Pancreas (tissue), 10 donors: ENCODE measurements around the gene GRIP1. TPM values are rescaled to one million over a fixed set of nuclear protein-coding genes. Genes with fewer than 3 reads are reported as not detected.
"Not testable (repeated sequence)": the region's sequence is repeated elsewhere in the genome, so short reads cannot be mapped to it uniquely, and the experiment has no call there.

Source experiments
- ATAC-seq, 4 donors: fragments of 200-7000 bp; cut with Tn5 transposase; one replicate each; pipeline versions ENCODE4 v1.8.0 to v1.9.1; 2020; ENCODE audit warnings: mild to moderate bottlenecking in 4 of 4, moderate library complexity in 4 of 4
- DNase-seq, 6 donors: peaks; one replicate each; pipeline ENCODE4 v3.0.0-alpha.2; 2020
- FAIRE-seq: peaks from 2 replicates; lab custom pipeline; 2012; peaks lifted over from hg19 to GRCh38; lab: Jason Lieb, UNC
- H3K27ac ChIP-seq, 4 donors: fragments of 200-600 bp; sonication (generic); 1 replicate in 3 of 4; 2 replicates in 1 of 4; pipeline versions ENCODE4 v1.5.0 to v1.8.0; 2020
- H3K27me3 ChIP-seq, 4 donors: fragments of 200-600 bp; one replicate each; pipeline ENCODE4 v1.8.0; 2021
- H3K36me3 ChIP-seq, 3 donors: fragments of 200-600 bp; sonication (generic) in 1 of 3; one replicate each; pipeline versions ENCODE4 v1.5.0 to v1.8.0; 2020 to 2021
- H3K4me1 ChIP-seq, 3 donors: fragments of 200-600 bp; one replicate each; pipeline ENCODE4 v1.8.0; 2021
- H3K4me3 ChIP-seq, 4 donors: fragments of 200-600 bp; sonication (generic) in 2 of 4; one replicate each; pipeline versions ENCODE4 v1.5.0 to v1.8.0; 2020 to 2021
- H3K9me3 ChIP-seq, 4 donors: fragments of 200-600 bp; one replicate each; pipeline ENCODE4 v1.8.0; 2021
- WGBS, 2 donors: extraction: QIAGEN DNeasy Blood & Tissue Kit; methylation state at CpG; one replicate each; pipeline ENCODE4 v1.1.7; 2013; 5-methylcytosine and 5-hydroxymethylcytosine counted together
- intact Hi-C, 3 donors: fragments of 100-400 bp; cut with DNase I; formaldehyde crosslinking; loops; one replicate each; pipeline versions ENCODE4 v1.11.1 to v1.14.2; 2022
- polyA plus RNA-seq, 2 donors: library from polyadenylated mRNA; stranded (reverse); fragments of 200-250 nt; gene quantifications; one replicate each; pipeline ENCODE4 v1.2.3, GENCODE V29; 2013
- total RNA-seq, 6 donors: library from RNA; stranded (reverse); fragmentation: NEBNext Ultra II Directional in 4 of 6; extraction: Animal tissue kit (Norgen Biotek cat#: 25700) in 4 of 6; gene quantifications; one replicate each; pipeline versions ENCODE4 v1.2.1 to v1.2.4, GENCODE V29; 2021 to 2023
- TF ChIP-seq, protein P1 (sequence below), 4 donors: fragments of 200-600 bp; sonication (generic) in 3 of 4; IDR thresholded peaks; one replicate each; pipeline versions ENCODE4 v1.5.0 to v1.8.0; 2021; ENCODE audit warnings: antibody characterized with exemption in 4 of 4
- donor health status: healthy with polysubstance abuse.
- donor health status: DM: no; HTN: no; CAD: no; lungs with moderate emphysema.
- donor health status: DM: no; HTN: no; CAD: no.
- donor health status: control.
- donor health status: control.
- donor health status: Bipolar disorder and iron deficiency.
- donor health status: DM: yes; HTN: yes; CAD: no.
- donor health status: DM: no; HTN: no; CAD: no.
- donor health status: DM: no; HTN: no; CAD: no.
- donor health status: DM: yes; HTN: yes; CAD: no.

Gene GRIP1
- total and polyA plus RNA-seq, 8 donors: 0.89 to 6.8 (median 4.7) TPM

DNA sequence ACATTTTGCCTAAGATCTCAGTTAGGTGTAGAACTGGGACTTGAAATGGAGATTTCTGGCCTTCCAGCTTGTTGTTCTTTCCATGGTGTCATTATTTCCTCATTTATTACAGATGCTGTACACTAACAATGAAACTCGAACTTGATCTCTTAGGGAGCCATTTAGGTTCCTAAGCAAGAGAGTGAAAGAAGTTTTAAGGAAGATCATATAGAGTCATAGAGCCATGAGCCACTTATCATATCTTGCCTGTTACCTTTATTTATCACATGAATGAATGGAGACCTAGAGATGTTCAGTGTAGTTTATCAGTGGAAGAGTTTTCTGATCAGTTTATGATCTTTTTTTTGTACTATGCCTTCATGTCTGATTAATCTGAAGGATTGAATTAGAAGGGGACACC is 366.7 kb downstream of the GRIP1 start:
- WGBS, 2 donors: 49 to 58% methylated on average over 1 of the region's 1 CpG
- intact Hi-C loops: no loop called here

DNA sequence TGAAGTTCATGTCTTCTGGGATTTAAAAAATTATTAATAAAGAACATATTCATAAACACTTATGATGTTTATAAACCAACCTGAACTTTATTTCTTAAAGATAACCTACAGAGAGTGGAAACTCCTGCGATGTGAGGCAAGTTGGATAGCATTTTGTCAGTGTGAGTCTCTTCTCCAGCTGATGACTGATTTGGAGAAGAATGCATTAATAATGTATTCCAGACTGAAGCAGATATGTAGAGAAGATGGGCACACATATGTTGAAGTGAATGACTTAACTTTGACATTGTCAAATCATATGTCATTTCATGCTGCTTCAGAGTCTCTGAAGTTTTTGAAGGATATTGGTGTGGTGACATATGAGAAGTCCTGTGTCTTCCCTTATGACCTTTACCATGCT is 369.3 kb downstream of the GRIP1 start:
- H3K27ac ChIP-seq: no peak overlapping the region
- no peak for ATAC-seq
- H3K4me1 ChIP-seq: peaks cover 0 to 5% (median 0%) of the 10 kb centered on the region in 3 donors
- H3K36me3 ChIP-seq: no peaks in the 10 kb centered on the region
- H3K4me3 ChIP-seq: no peak overlapping the region
- 97 to 98% methylated on average over 1 of the region's 1 CpG for WGBS, 2 donors
- TF ChIP-seq, protein P1, sequence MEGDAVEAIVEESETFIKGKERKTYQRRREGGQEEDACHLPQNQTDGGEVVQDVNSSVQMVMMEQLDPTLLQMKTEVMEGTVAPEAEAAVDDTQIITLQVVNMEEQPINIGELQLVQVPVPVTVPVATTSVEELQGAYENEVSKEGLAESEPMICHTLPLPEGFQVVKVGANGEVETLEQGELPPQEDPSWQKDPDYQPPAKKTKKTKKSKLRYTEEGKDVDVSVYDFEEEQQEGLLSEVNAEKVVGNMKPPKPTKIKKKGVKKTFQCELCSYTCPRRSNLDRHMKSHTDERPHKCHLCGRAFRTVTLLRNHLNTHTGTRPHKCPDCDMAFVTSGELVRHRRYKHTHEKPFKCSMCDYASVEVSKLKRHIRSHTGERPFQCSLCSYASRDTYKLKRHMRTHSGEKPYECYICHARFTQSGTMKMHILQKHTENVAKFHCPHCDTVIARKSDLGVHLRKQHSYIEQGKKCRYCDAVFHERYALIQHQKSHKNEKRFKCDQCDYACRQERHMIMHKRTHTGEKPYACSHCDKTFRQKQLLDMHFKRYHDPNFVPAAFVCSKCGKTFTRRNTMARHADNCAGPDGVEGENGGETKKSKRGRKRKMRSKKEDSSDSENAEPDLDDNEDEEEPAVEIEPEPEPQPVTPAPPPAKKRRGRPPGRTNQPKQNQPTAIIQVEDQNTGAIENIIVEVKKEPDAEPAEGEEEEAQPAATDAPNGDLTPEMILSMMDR (IDR thresholded peaks at IDR 0.05): no peak
- no peaks in the 10 kb centered on the region for H3K9me3 ChIP-seq
- no peak for DNase-seq
- intact Hi-C loops: no loop called here
- no peak for FAIRE-seq
- H3K27me3 ChIP-seq: no peaks in the 10 kb centered on the region

More for the DNA sequence above, 366.7 kb downstream of the GRIP1 start:
- no peak for FAIRE-seq
- no peaks in the 10 kb centered on the region for H3K27me3 ChIP-seq
- DNase-seq: no peak
- TF ChIP-seq, protein P1 (IDR thresholded peaks at IDR 0.05): no peak
- no peak overlapping the region for H3K4me3 ChIP-seq
- H3K36me3 ChIP-seq: no peaks in the 10 kb centered on the region
- H3K27ac ChIP-seq: no peak overlapping the region
- no peaks in the 10 kb centered on the region for H3K4me1 ChIP-seq
- H3K9me3 ChIP-seq: no peaks in the 10 kb centered on the region
- ATAC-seq: no peak

DNA sequence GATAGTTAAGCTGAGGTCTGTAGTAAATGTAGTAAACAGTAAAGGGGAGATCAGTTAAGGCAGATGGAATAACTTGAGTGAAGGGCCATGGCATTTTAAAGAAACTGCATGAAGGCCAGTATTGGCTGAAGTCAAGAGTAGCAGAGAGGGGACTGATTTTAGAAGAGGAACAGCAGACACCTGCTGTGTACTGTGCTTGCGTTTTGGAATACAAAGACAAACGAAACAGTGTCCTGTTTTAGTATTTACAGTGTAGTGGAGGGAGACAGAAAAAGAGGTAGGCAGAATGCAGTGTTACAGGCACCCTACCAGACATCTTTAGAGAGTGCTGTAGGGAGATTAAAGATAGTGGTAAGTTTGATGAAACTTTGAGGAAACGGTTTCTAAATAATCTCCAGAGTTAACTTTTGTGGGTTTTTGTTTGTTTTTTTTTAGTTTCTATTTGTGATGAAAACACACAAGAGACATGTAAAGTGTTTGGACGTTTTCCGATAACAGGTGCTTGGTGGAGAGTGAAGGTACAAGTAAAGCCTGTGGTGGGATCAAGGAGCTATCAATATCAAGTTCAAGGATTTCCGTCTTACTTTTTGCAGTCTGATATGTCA is 374.5 kb downstream of the GRIP1 start:
- Histone ChIP-seq H3K36me3 (no peaks in the 10 kb centered on the region), H3K27ac (no peak overlapping the region), H3K4me1 (peaks cover 0 to 20% (median 0%) of the 10 kb centered on the region in 3 donors), H3K9me3 (no peaks in the 10 kb centered on the region), H3K27me3 (no peaks in the 10 kb centered on the region), H3K4me3 (no peak overlapping the region)
- WGBS, 2 donors: 46 to 59% methylated on average over 6 of the region's 6 CpGs
- intact Hi-C loops: no loop called here
- DNase-seq (no peak), FAIRE-seq (no peak), ATAC-seq (no peak)
- TF ChIP-seq, protein P1 (IDR thresholded peaks at IDR 0.05): no peak

DNA sequence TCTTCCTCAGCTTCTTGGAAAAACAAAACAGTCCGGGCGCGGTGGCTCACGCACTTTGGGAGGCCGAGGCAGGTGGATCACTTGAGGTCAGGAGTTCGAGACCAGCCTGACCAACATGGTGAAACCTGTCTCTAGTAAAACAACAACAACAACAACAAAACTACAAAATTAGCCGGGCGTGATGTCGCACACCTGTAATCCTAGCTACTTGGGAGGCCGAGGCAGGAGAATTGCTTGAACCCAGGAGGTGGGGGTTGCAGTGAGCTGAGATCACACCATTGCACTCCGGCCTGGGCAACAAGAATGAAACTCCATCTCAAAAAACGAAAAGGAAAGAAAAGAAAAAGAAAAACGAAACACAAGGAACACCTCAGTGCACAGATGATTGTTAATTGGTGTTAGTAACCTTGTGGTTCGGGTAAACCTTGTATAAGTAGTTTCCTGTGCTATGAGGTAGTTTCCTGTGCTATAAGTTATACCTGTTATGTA is 375.5 kb downstream of the GRIP1 start:
- H3K27me3 ChIP-seq, ATAC-seq, H3K9me3 ChIP-seq, DNase-seq, FAIRE-seq, intact Hi-C loops, H3K36me3 ChIP-seq, H3K27ac ChIP-seq: not testable (repeated sequence)
- WGBS, 2 donors: 76 to 77% methylated on average over 14 of the region's 14 CpGs
- peaks cover 0 to 20% (median 0%) of the 10 kb centered on the region in 3 donors for H3K4me1 ChIP-seq
- peak overlapping the region in 1 of 4 donors; percentile 72 for H3K4me3 ChIP-seq

DNA sequence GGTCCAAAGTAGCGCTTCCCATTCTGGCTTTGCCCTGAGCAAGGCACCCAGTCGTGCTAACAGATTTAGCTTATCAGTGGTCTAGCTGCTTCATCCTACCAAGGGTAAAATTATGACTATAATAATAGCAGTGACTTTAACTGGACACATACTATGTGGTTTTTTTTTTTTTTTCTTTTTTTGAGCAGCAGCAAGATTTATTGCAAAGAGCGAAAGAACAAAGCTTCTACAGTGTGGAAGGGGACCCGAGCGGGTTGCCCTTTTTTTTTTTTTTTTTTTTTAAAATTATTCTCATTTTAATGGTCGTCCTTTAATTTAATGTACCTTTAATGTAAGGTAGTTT is 376.1 kb downstream of the GRIP1 start:
- no peak for DNase-seq
- intact Hi-C loops: no loop called here
- no peak for ATAC-seq
- Histone ChIP-seq H3K27me3 (no peaks in the 10 kb centered on the region), H3K4me1 (peaks cover 0 to 20% (median 0%) of the 10 kb centered on the region in 3 donors), H3K4me3 (peak overlapping the region; percentile 39 to 80 (median 66)), H3K36me3 (no peaks in the 10 kb centered on the region), H3K9me3 (no peaks in the 10 kb centered on the region), H3K27ac (peak overlapping the region in 2 of 4 donors; percentile 80 to 86)
- no peak for FAIRE-seq
- WGBS, 2 donors: 15 to 20% methylated on average over 6 of the region's 6 CpGs
- TF ChIP-seq, protein P1 (IDR thresholded peaks at IDR 0.05): no peak
